A673 (cell line): Measurements from ENCODE around the gene ALG10B. TPM values are rescaled to one million over a fixed set of nuclear protein-coding genes. Genes with fewer than 3 reads are reported as not detected.
"Not testable (repeated sequence)": the region's sequence is repeated elsewhere in the genome, so short reads cannot be mapped to it uniquely, and the experiment has no call there.

Experiments used
- BruUV-seq: library from RNA; stranded (reverse); fragments of 400-500 nt; replicated peaks from 2 replicates; lab custom pipeline; 2021; lab: Mats Ljungman, UMichigan
- CTCF ChIA-PET: fragments of 300-600 bp; sonication (Branson Sonifier 250); formaldehyde crosslinking; loops from one replicate; lab custom pipeline; 2022; ENCODE audit warnings: antibody characterized with exemption; lab: Charles Lee
- POLR2A ChIA-PET: fragments of 300-600 bp; sonication (Branson Sonifier 250); formaldehyde crosslinking; loops from one replicate; lab custom pipeline; 2022; ENCODE audit warnings: antibody characterized with exemption; ENCODE audit not compliant: low non-redundant PET; lab: Charles Lee
- DNase-seq: peaks from one replicate; pipeline ENCODE4 v3.0.0-alpha.2; 2015; ENCODE audit warnings: low spot score
- H3K27ac ChIP-seq: fragments of 200-600 bp; sonication (generic); 2 replicates; pipeline ENCODE4 v1.5.1; 2016; ENCODE audit warnings: mixed run types, low read depth, mild to moderate bottlenecking, mixed read lengths, antibody characterized with exemption, low read length; ENCODE audit not compliant: poor library complexity, severe bottlenecking
- H3K27me3 ChIP-seq: fragments of 200-600 bp; sonication (generic); replicated peaks from 2 replicates; pipeline ENCODE4 v1.6.1; 2017; ENCODE audit warnings: mixed run types, low read depth, mild to moderate bottlenecking, mixed read lengths, antibody characterized with exemption, low read length; ENCODE audit not compliant: insufficient read depth, poor library complexity
- H3K36me3 ChIP-seq: fragments of 200-600 bp; sonication (generic); 2 replicates; pipeline ENCODE4 v1.6.1; 2016; ENCODE audit warnings: mixed run types, mild to moderate bottlenecking, mixed read lengths, antibody characterized with exemption, low read length; ENCODE audit not compliant: insufficient read depth, poor library complexity, severe bottlenecking
- H3K4me1 ChIP-seq: fragments of 200-600 bp; sonication (generic); 2 replicates; pipeline ENCODE4 v1.6.1; 2017; ENCODE audit warnings: mixed run types, mild to moderate bottlenecking, mixed read lengths, antibody characterized with exemption, low read length; ENCODE audit not compliant: insufficient read depth, poor library complexity, severe bottlenecking
- H3K4me3 ChIP-seq: fragments of 200-600 bp; sonication (generic); 2 replicates; pipeline ENCODE4 v1.5.1; 2016; ENCODE audit warnings: low read depth, mixed run types, mild to moderate bottlenecking, mixed read lengths, low read length; ENCODE audit not compliant: poor library complexity, severe bottlenecking
- H3K9me3 ChIP-seq: fragments of 200-600 bp; sonication (generic); 2 replicates; pipeline ENCODE4 v1.6.1; 2016; ENCODE audit warnings: mixed run types, low read depth, mild to moderate bottlenecking, mixed read lengths, antibody characterized with exemption, low read length; ENCODE audit not compliant: poor library complexity, severe bottlenecking
- CTCF ChIP-seq: fragments of 300-800, 200-600 bp; sonication (generic); conservative IDR thresholded peaks from 2 replicates; pipeline ENCODE4 v1.5.1; 2017; ENCODE audit warnings: low read depth, mild to moderate bottlenecking, antibody characterized with exemption, low read length, moderate library complexity, mixed read lengths
- EZH2 ChIP-seq: fragments of 200-600 bp; sonication (generic); IDR thresholded peaks from 2 replicates; pipeline ENCODE4 v1.6.1; 2017; ENCODE audit warnings: borderline replicate concordance, low read depth, mild to moderate bottlenecking, mixed read lengths, antibody characterized with exemption, low read length; ENCODE audit not compliant: poor library complexity, severe bottlenecking
- intact Hi-C: fragments of 100-400 bp; cut with micrococcal nuclease; formaldehyde crosslinking; loops from one replicate; pipeline ENCODE4 v1.10.0; 2022; ENCODE audit not compliant: unreplicated experiment
- total RNA-seq: library from RNA; stranded (reverse); gene quantifications from 2 replicates; pipeline ENCODE4 v1.2.3, GENCODE V29; 2021

The ALG10B gene
- total RNA-seq, 1 experiment from 2014 or later, result 13.8 TPM

GRCh38 chr12:38342444-38342843, 25.9 kb downstream of the ALG10B start:
- ChIA-PET CTCF (no interaction called here), POLR2A (no interaction called here)
- Histone ChIP-seq H3K4me1 (no peaks in the 10 kb centered on the region), H3K4me3 (no peak overlapping the region), H3K9me3 (peaks cover 3% of the 10 kb centered on the region), H3K27me3 (no peaks in the 10 kb centered on the region), H3K36me3 (no peaks in the 10 kb centered on the region), H3K27ac (no peak overlapping the region)
- BruUV-seq, result no TSS peak
- DNase-seq, result no peak
- intact Hi-C loops, result no loop called here
- TF ChIP-seq EZH2, result no peak

GRCh38 chr12:38343256-38343655, 26.7 kb downstream of the ALG10B start:
- H3K9me3 ChIP-seq, POLR2A ChIA-PET, H3K4me1 ChIP-seq, intact Hi-C loops, DNase-seq, H3K4me3 ChIP-seq, H3K27ac ChIP-seq, BruUV-seq, H3K27me3 ChIP-seq, H3K36me3 ChIP-seq, CTCF ChIA-PET: not testable (repeated sequence)

GRCh38 chr12:38343916-38344315, 27.3 kb downstream of the ALG10B start:
- intact Hi-C loops, POLR2A ChIA-PET, H3K4me1 ChIP-seq, DNase-seq, H3K27me3 ChIP-seq, H3K9me3 ChIP-seq, H3K36me3 ChIP-seq, H3K27ac ChIP-seq, CTCF ChIA-PET, H3K4me3 ChIP-seq, BruUV-seq: not testable (repeated sequence)

DNA sequence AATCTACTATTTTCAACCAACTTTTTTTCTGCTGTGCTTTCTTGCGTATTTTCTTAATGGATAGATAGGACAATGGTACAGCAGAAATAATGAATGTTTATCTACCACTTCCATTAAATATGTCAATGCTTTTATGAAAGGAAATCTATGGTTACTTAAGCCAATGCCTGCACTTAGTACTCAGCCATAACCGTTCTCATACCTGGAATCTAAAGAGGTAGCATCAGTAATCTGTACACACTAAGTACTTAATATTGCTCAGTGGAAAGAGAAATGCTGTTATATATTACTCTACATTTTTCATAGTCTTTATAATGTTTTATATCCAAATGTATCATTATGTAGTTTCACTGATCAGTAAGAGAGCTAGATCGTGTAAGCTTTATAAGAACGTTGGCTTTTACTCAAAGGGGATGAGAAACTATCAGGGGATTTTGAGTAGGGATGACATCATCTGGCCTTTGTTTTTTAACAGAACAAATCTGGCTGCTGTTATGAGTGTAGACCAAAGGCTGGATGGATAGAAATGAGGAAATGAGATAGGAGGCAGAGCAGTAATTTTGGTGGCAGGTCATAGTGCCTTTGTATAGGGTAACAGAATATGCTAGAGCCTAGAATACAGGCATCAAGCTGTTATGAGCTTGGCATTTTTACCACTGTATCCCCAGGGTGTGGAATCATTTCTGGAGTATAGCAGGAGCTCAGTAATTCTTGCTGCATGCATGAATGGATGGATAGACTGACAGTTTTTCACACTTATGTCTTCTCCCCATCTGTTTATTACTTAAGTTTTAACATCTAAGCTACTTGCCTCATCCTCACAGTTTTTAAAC, 34.0 kb downstream of the ALG10B start:
- H3K27me3 ChIP-seq, result no peaks in the 10 kb centered on the region
- ChIA-PET CTCF (no interaction called here), POLR2A (no interaction called here)
- no peak overlapping the region for H3K27ac ChIP-seq
- no peak for DNase-seq
- H3K4me1 ChIP-seq, result no peaks in the 10 kb centered on the region
- no TSS peak for BruUV-seq
- TF ChIP-seq CTCF (no peak), EZH2 (no peak)
- intact Hi-C loops, result loop anchor here (10.0 kb wide), 1 partner anchor 64 kb away; no protein-coding TSS in a partner anchor
- no peak overlapping the region for H3K4me3 ChIP-seq
- no peaks in the 10 kb centered on the region for H3K36me3 ChIP-seq
- H3K9me3 ChIP-seq, result peaks cover 3% of the 10 kb centered on the region

GRCh38 chr12:38351175-38351508, 34.6 kb downstream of the ALG10B start:
- H3K4me3 ChIP-seq, POLR2A ChIA-PET, H3K27me3 ChIP-seq, H3K27ac ChIP-seq, H3K9me3 ChIP-seq, CTCF ChIA-PET, H3K4me1 ChIP-seq, BruUV-seq, DNase-seq, H3K36me3 ChIP-seq: not testable (repeated sequence)
- intact Hi-C loops, result loop anchor here (10.0 kb wide), 1 partner anchor 64 kb away; no protein-coding TSS in a partner anchor
